ENCODE measurements around the gene NRP2. TPM values are rescaled to one million over a fixed set of nuclear protein-coding genes. Genes with fewer than 3 reads are reported as not detected.
A peak's percentile ranks its signal among the peaks of the same experiment; 100 is the strongest.

NRP2 gene
- total RNA-seq, 1 donor from 2014 or later: 90.3 TPM

DNA sequence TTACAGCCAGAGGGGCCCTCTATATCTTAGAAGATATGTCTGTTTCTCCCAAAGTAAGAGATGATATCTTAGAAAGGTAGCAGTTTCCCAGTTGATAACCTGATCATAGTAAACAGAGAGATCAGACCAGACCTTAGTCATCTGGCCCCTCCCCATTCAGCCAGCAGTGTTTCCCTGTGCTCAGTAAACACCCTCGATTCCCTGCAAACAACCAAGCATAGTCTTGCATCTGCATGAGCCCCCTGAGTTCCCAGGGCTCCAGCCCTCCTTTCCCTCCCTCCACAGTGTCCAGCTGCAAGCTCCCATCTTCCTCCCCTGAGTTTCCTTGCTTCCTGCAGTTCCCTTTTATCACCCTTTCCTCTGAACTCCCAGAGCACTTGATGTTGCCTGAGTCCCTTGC lies 20.3 kb downstream of the NRP2 start:
- no peak overlapping the region for H3K4me3 Mint-ChIP-seq
- DNase-seq (ENCODE audit: low read depth, low spot score): no peak
- no peaks in the 10 kb centered on the region for H3K9me3 Mint-ChIP-seq
- H3K27ac Mint-ChIP-seq (ENCODE audit: unreplicated experiment): no peak overlapping the region
- H3K27me3 Mint-ChIP-seq (ENCODE audit: low read depth): no peaks in the 10 kb centered on the region
- peaks cover 83% of the 10 kb centered on the region for H3K4me1 Mint-ChIP-seq
- no peak for TF ChIP-seq CTCF (conservative IDR thresholded peaks at IDR 0.05)
- H3K36me3 Mint-ChIP-seq (ENCODE audit: low read depth): peaks cover 9% of the 10 kb centered on the region

DNA sequence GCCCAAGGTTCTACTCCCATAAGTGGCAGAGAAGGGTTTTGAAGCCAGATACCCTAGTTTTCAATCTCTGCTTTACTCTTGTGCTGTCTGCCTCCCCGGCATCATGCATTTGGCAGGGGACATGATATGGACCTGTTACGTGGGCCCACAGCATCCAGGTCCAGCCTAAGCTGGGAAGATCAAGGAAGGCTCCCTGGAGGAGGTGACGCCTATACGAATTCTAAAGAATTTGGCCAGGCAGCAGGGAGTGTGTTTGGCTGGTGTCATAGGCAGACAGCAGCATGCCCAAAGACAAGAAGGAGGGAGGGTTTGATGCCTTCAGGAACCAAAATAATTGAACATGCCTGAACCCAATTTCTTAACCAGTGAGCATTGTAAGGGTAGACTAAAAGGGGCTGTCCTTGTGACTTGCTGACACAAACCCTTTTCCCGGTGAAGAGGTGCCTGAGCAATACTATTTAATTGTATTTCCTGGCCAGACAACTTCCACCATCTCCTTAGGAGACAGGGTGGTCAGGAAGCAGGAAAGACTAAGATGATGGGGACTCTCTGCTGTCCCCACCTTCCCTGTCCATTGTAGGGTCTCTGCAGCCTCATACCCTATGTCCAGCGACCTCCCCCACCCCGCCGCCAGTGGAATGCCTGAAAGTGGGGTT lies 21.3 kb downstream of the NRP2 start:
- no peak for DNase-seq (ENCODE audit: low read depth, low spot score)
- Mint-ChIP-seq H3K36me3 (ENCODE audit: low read depth) (peaks cover 10% of the 10 kb centered on the region), H3K4me3 (no peak overlapping the region), H3K27me3 (ENCODE audit: low read depth) (no peaks in the 10 kb centered on the region), H3K4me1 (peaks cover 75% of the 10 kb centered on the region), H3K27ac (ENCODE audit: unreplicated experiment) (peak overlapping the region; percentile 79), H3K9me3 (no peaks in the 10 kb centered on the region)
- no peak for TF ChIP-seq CTCF (conservative IDR thresholded peaks at IDR 0.05)

- no peak for TF ChIP-seq CTCF (conservative IDR thresholded peaks at IDR 0.05)
- no peak for DNase-seq (ENCODE audit: low read depth, low spot score)
- Mint-ChIP-seq H3K27me3 (ENCODE audit: low read depth) (no peaks in the 10 kb centered on the region), H3K27ac (ENCODE audit: unreplicated experiment) (peak overlapping the region; percentile 79), H3K9me3 (no peaks in the 10 kb centered on the region), H3K4me3 (no peak overlapping the region), H3K36me3 (ENCODE audit: low read depth) (peaks cover 12% of the 10 kb centered on the region), H3K4me1 (peaks cover 71% of the 10 kb centered on the region)
Measured at GRCh38 chr2:205704127-205704741, 21.9 kb downstream of the NRP2 start.

DNA sequence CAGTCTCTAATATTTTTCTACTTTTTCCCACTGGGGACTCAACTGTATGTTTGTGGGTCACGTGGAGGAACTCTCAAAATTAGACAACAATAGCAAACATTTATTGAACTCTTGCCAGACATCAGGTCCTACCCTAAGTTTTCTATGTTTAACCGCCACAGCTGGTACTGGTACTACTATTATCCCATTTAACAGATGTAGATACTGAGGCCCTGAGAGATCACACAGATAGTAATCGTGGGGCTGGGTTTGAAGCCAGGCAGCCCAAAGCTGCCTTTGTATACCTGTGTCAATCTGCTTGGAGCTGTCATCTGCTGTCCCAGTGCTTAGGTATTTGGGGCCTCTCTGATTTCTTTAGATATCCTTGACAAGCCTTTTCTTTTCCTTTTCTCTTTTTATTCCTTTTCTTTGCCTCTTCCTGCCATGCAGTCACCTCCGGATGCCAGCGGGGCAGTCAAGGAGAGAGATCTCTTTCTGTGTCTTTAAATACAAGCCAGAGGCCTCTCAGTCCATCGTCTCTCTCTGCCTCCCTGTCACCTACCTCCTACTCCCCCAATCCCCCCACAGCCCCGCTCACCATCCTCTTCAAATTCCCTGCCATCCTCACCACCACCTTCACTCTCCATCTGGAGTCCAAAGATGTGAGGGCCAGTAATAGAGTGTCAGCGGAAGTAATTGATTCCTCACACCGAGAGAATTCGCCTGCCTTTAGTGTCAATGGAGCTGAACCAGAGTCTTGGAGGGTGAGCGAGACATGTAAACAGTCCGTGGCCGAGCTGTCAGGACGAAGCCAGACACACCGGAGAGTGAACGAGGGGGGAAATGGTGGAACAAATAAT lies 23.4 kb downstream of the NRP2 start:
- Mint-ChIP-seq H3K27ac (ENCODE audit: unreplicated experiment) (peak overlapping the region; percentile 88), H3K27me3 (ENCODE audit: low read depth) (no peaks in the 10 kb centered on the region), H3K4me3 (no peak overlapping the region), H3K9me3 (no peaks in the 10 kb centered on the region), H3K36me3 (ENCODE audit: low read depth) (peaks cover 12% of the 10 kb centered on the region), H3K4me1 (peaks cover 56% of the 10 kb centered on the region)
- DNase-seq (ENCODE audit: low read depth, low spot score): no peak
- no peak for TF ChIP-seq CTCF (conservative IDR thresholded peaks at IDR 0.05)

- DNase-seq (ENCODE audit: low read depth, low spot score): no peak
- TF ChIP-seq CTCF (conservative IDR thresholded peaks at IDR 0.05): no peak
- H3K36me3 Mint-ChIP-seq (ENCODE audit: low read depth): peaks cover 12% of the 10 kb centered on the region
- H3K9me3 Mint-ChIP-seq: no peaks in the 10 kb centered on the region
- no peaks in the 10 kb centered on the region for H3K27me3 Mint-ChIP-seq (ENCODE audit: low read depth)
- H3K27ac Mint-ChIP-seq (ENCODE audit: unreplicated experiment): peak overlapping the region; percentile 51
- peaks cover 52% of the 10 kb centered on the region for H3K4me1 Mint-ChIP-seq
- H3K4me3 Mint-ChIP-seq: peak overlapping the region; percentile 65
Measured at GRCh38 chr2:205706769-205707381, 24.6 kb downstream of the NRP2 start.

Data from neural crest cell (in vitro differentiated cells).